OCI-LY3 (cell line): Measurements from ENCODE around the gene CDKN2B.

Experiments used
- H2AFZ ChIP-seq: fragments of 200-600, 300-600 bp; shearing (Covaris generic); 2 replicates; pipeline ENCODE4 v1.6.0; 2014; ENCODE audit warnings: antibody characterized with exemption, low read depth, low read length
- H3K27ac ChIP-seq: fragments of 200-600, 300-600 bp; sonication (generic); 2 replicates; pipeline ENCODE4 v1.5.1; 2014; ENCODE audit warnings: mild to moderate bottlenecking, low read length, moderate library complexity, mixed read lengths
- H3K27me3 ChIP-seq: fragments of 200-600, 300-600 bp; sonication (generic); 2 replicates; pipeline ENCODE4 v1.6.1; 2014; ENCODE audit warnings: low read depth, low read length, mixed read lengths
- H3K36me3 ChIP-seq: fragments of 200-600, 300-600 bp; sonication (generic); replicated peaks from 2 replicates; pipeline ENCODE3; 2014; ENCODE audit warnings: low read depth, low read length, mixed read lengths
- H3K4me1 ChIP-seq: fragments of 300-600, 200-600 bp; sonication (generic); 2 replicates; pipeline ENCODE4 v1.6.1; 2014; ENCODE audit warnings: low read length, mixed read lengths
- H3K4me2 ChIP-seq: fragments of 200-600, 300-600 bp; sonication (generic); 2 replicates; pipeline ENCODE4 v1.6.1; 2014; ENCODE audit warnings: low read length, mixed read lengths
- H3K4me3 ChIP-seq: fragments of 300-600, 200-600 bp; sonication (generic); 2 replicates; pipeline ENCODE4 v1.5.1; 2014; ENCODE audit warnings: antibody characterized with exemption, mild to moderate bottlenecking, low read length, moderate library complexity
- H3K79me2 ChIP-seq: fragments of 300-600, 200-600 bp; shearing (Covaris generic); 2 replicates; pipeline ENCODE4 v1.6.1; 2014; ENCODE audit warnings: mild to moderate bottlenecking, low read length, mixed read lengths
- H3K9ac ChIP-seq: fragments of 300-600, 200-600 bp; shearing (Covaris generic); 2 replicates; pipeline ENCODE4 v1.6.0; 2014; ENCODE audit warnings: mild to moderate bottlenecking, low read length, moderate library complexity
- H3K9me3 ChIP-seq: fragments of 200-600, 300-600 bp; shearing (Covaris generic); 2 replicates; pipeline ENCODE4 v1.6.1; 2014; ENCODE audit warnings: low read length, mixed read lengths; ENCODE audit not compliant: insufficient read depth
- H4K20me1 ChIP-seq: fragments of 200-600, 300-600 bp; sonication (generic); 2 replicates; pipeline ENCODE4 v1.6.1; 2016; ENCODE audit warnings: low read length, mixed read lengths; ENCODE audit not compliant: insufficient read depth
- CTCF ChIP-seq: fragments of 200-600, 300-600 bp; sonication (generic); IDR thresholded peaks from 2 replicates; pipeline ENCODE4 v1.5.1; 2014; ENCODE audit warnings: antibody characterized with exemption, low read length, low read depth
- EZH2phosphoT487 ChIP-seq: fragments of 200-600 bp; shearing (Covaris generic); IDR thresholded peaks from 2 replicates; pipeline ENCODE4 v1.6.1; 2018; ENCODE audit warnings: antibody characterized with exemption, mixed run types, low read depth

CDKN2B gene

GRCh38 chr9:21991072-21991959 is 17.8 kb downstream of the CDKN2B start:
- Histone ChIP-seq H3K36me3 (no peaks in the 10 kb centered on the region), H3K27ac (no peak overlapping the region), H3K4me3 (no peak overlapping the region), H3K4me1 (no peaks in the 10 kb centered on the region), H3K27me3 (no peaks in the 10 kb centered on the region), H2AFZ (no peak overlapping the region), H3K79me2 (no peaks in the 10 kb centered on the region), H3K9me3 (no peaks in the 10 kb centered on the region), H3K9ac (no peak overlapping the region), H3K4me2 (no peak overlapping the region), H4K20me1 (no peaks in the 10 kb centered on the region)
- TF ChIP-seq CTCF (no peak), EZH2phosphoT487 (no peak)

GRCh38 chr9:21989440-21990189 is 19.5 kb downstream of the CDKN2B start:
- Histone ChIP-seq H4K20me1 (no peaks in the 10 kb centered on the region), H3K79me2 (no peaks in the 10 kb centered on the region), H3K36me3 (no peaks in the 10 kb centered on the region), H3K27me3 (no peaks in the 10 kb centered on the region), H3K27ac (no peak overlapping the region), H3K4me3 (no peak overlapping the region), H3K9ac (no peak overlapping the region), H3K4me2 (no peak overlapping the region), H3K9me3 (no peaks in the 10 kb centered on the region), H2AFZ (no peak overlapping the region), H3K4me1 (no peaks in the 10 kb centered on the region)
- TF ChIP-seq EZH2phosphoT487 (no peak), CTCF (no peak)

- H3K79me2 ChIP-seq = no peaks in the 10 kb centered on the region
- no peak overlapping the region for H3K27ac ChIP-seq
- no peaks in the 10 kb centered on the region for H3K36me3 ChIP-seq
- no peaks in the 10 kb centered on the region for H3K27me3 ChIP-seq
- no peaks in the 10 kb centered on the region for H3K4me1 ChIP-seq
- H3K9ac ChIP-seq = no peak overlapping the region
- H3K9me3 ChIP-seq = no peaks in the 10 kb centered on the region
- H4K20me1 ChIP-seq = no peaks in the 10 kb centered on the region
- no peak overlapping the region for H2AFZ ChIP-seq
- H3K4me3 ChIP-seq = no peak overlapping the region
- H3K4me2 ChIP-seq = no peak overlapping the region
- no peak for TF ChIP-seq CTCF
- TF ChIP-seq EZH2phosphoT487 = no peak
Observed at GRCh38 chr9:21988056-21988990, 20.8 kb downstream of the CDKN2B start.
